Measurements from ENCODE around the gene EDIL3.

- TF ChIP-seq POLR2A (IDR thresholded peaks at IDR 0.05; ENCODE audit: low read depth, low read length) (no peak), POLR2AphosphoS5 (IDR thresholded peaks at IDR 0.05; ENCODE audit: low read depth, low read length) (no peak), TAF1 (IDR thresholded peaks at IDR 0.05; ENCODE audit: low read depth, low read length) (no peak), SPI1 (IDR thresholded peaks at IDR 0.05; ENCODE audit: low read depth, low read length) (no peak), POU2F2 (IDR thresholded peaks at IDR 0.05; ENCODE audit: low read depth, low read length) (no peak)
These were observed 2.9 kb downstream of the EDIL3 start for GRCh38 chr5:84381502-84382362.

Measured in GM12891 (cell line).